Adipocyte (in vitro differentiated cells): ENCODE data around the gene SLC35D1.
"Not testable (repeated sequence)": the region's sequence is repeated elsewhere in the genome, so short reads cannot be mapped to it uniquely, and the experiment has no call there.

ENCODE experiments used
- DNase-seq: peaks from one replicate; pipeline ENCODE4 v3.0.0-alpha.2; 2015; ENCODE audit warnings: low read depth
- H3K27me3 ChIP-seq: replicated peaks from 2 replicates; pipeline ENCODE4 v1.7.0; 2013; ENCODE audit warnings: mild to moderate bottlenecking, low read length, moderate library complexity; ENCODE audit not compliant: control insufficient read depth, insufficient read depth
- H3K36me3 ChIP-seq: 2 replicates; pipeline ENCODE4 v1.7.0; 2013; ENCODE audit warnings: low read length, mild to moderate bottlenecking, moderate library complexity; ENCODE audit not compliant: control insufficient read depth, insufficient read depth, severe bottlenecking
- H3K4me1 ChIP-seq: 2 replicates; pipeline ENCODE4 v1.7.0; 2013; ENCODE audit warnings: mild to moderate bottlenecking, low read length, moderate library complexity; ENCODE audit not compliant: control insufficient read depth, insufficient read depth
- H3K4me3 ChIP-seq: 2 replicates; pipeline ENCODE4 v1.7.0; 2013; ENCODE audit warnings: mild to moderate bottlenecking, low read length, moderate library complexity
- H3K9ac ChIP-seq: 2 replicates; pipeline ENCODE4 v1.7.0; 2013; ENCODE audit warnings: mild to moderate bottlenecking, low read length, moderate library complexity
- H3K9me3 ChIP-seq: 2 replicates; pipeline ENCODE4 v1.7.0; 2013; ENCODE audit warnings: mild to moderate bottlenecking, low read length, moderate library complexity; ENCODE audit not compliant: control insufficient read depth

Gene SLC35D1

DNA sequence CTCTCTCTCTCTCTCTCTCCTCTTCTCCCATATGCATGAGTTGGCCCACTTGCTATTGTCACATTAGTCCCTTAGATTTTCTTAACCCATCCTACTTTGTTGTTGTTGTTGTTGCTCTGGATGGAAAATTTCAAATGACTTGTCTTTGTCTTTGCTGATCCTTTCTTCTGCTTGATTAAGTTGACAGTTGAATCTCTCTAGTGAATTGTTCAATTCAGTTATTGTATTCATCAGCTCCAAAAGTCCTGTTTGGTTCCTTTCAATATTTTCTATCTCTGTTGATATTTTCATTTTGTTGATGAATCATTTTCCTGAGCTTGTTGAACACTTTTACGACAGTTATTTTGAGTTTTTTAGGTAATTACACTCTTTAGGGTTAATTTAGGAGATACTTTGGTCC is 18.8 kb upstream of the SLC35D1 start:
- DNase-seq = no peak
- no peaks in the 10 kb centered on the region for H3K36me3 ChIP-seq
- no peaks in the 10 kb centered on the region for H3K27me3 ChIP-seq
- H3K9ac ChIP-seq = no peak overlapping the region
- H3K9me3 ChIP-seq = peaks cover 9% of the 10 kb centered on the region
- no peak overlapping the region for H3K4me3 ChIP-seq
- no peaks in the 10 kb centered on the region for H3K4me1 ChIP-seq

DNA sequence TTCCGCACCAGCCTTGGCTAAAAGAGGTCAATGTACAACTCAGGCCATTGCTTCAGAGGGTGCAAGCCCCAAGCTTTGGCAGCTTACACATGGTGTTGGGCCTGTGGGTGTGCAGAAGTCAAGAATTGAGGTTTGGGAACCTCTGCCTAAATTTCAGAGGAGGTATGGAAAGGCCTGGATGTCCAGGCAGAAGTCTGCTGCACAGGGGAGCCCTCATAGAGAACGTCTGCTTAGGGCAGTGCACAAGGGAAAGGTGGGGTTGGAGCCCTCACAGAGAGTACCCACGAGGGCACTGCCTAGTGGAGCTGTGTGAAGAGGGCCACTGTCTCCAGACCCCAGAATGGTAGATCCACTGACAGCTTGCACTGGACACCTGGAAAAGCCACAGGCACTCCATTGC is 13.7 kb upstream of the SLC35D1 start:
- H3K9me3 ChIP-seq, H3K36me3 ChIP-seq, H3K27me3 ChIP-seq, H3K9ac ChIP-seq, H3K4me1 ChIP-seq, DNase-seq, H3K4me3 ChIP-seq: not testable (repeated sequence)

DNA sequence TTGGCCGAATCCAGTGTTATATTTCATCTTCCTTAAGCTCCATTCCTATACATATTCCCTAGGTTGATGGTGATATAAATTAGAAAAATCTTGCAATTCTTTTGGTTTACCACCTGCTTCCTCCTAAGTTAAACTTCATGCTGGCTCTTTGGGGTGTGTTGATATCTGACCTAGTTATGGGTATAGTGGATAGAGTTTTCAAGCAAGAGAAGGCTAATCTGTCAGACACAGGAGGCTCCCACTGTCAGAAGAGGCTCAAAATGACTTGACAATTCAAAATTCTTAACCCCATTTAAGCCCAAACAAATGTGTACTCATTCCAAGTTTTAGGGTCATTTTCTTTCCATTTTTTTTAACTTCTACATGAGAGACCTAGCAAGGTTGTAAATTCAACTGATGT is 8.5 kb upstream of the SLC35D1 start:
- H3K36me3 ChIP-seq = no peaks in the 10 kb centered on the region
- no peaks in the 10 kb centered on the region for H3K27me3 ChIP-seq
- DNase-seq = no peak
- peaks cover 28% of the 10 kb centered on the region for H3K4me1 ChIP-seq
- H3K9me3 ChIP-seq = no peaks in the 10 kb centered on the region
- H3K9ac ChIP-seq = no peak overlapping the region
- no peak overlapping the region for H3K4me3 ChIP-seq

DNA sequence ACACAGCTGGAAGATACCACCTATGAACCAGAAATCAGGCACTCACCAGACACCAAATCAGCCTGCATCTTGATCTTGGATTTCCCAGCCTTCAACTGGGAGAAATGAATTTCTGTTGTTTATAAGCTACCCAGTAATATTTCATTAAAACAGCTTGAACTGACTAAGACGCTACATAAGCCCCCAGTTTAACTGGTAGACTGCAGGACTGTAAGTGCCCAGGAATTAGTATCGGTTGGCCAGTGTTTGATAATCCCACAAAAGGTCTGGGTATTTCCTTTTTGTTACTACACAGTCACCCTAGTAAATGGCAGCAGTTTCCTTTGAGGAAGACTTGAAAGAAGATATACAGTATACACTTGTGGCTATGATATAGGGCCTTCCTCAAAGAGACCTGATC is 7.3 kb upstream of the SLC35D1 start:
- peaks cover 28% of the 10 kb centered on the region for H3K4me1 ChIP-seq
- no peaks in the 10 kb centered on the region for H3K9me3 ChIP-seq
- no peak overlapping the region for H3K9ac ChIP-seq
- H3K36me3 ChIP-seq = no peaks in the 10 kb centered on the region
- H3K27me3 ChIP-seq = no peaks in the 10 kb centered on the region
- no peak for DNase-seq
- H3K4me3 ChIP-seq = no peak overlapping the region

DNA sequence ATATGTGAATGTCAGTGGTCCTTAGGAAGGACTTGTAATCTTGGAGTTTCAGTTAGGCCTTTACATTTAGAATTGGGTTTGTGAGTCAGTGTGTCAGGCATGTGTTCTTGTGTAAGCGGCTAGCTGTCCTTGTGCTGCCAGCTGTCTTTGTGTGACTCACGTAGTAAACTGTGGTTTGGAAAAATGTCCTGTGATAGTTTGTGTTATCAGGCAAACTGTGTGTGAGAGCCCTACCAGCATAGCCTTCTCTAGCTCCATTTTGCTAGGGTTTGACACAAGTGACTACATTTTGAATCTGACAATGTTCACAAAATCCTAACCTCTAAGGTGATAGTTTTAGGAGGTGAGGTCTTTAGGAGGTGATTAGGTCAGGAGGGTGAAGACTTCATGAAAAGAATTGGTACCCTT is 6.9 kb upstream of the SLC35D1 start:
- peak; percentile 97 for DNase-seq
- peaks cover 28% of the 10 kb centered on the region for H3K4me1 ChIP-seq
- no peaks in the 10 kb centered on the region for H3K9me3 ChIP-seq
- no peak overlapping the region for H3K4me3 ChIP-seq
- H3K9ac ChIP-seq = no peak overlapping the region
- no peaks in the 10 kb centered on the region for H3K36me3 ChIP-seq
- H3K27me3 ChIP-seq = no peaks in the 10 kb centered on the region

DNA sequence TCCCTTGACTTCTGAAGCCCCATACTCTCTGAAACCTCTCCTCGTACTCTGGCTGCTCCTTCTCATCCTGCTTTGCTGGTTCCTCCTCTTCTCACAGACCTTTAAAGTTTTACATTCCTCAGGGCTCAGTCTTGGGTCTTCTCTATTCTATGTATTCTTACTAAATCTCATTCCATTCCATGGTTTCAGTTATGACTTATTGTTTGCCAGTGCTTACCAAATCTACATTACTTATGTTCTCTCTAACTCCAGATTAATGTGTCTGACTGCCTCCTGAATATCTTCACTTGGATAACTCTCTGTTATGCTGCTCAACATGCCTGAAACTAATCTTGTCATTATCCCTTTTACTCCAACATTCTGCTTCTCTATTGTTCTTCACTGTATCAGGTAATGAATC is 5.4 kb upstream of the SLC35D1 start:
- Histone ChIP-seq H3K4me3 (no peak overlapping the region), H3K27me3 (no peaks in the 10 kb centered on the region), H3K36me3 (no peaks in the 10 kb centered on the region), H3K9me3 (no peaks in the 10 kb centered on the region), H3K9ac (no peak overlapping the region), H3K4me1 (peaks cover 28% of the 10 kb centered on the region)
- peak; percentile 54 for DNase-seq

DNA sequence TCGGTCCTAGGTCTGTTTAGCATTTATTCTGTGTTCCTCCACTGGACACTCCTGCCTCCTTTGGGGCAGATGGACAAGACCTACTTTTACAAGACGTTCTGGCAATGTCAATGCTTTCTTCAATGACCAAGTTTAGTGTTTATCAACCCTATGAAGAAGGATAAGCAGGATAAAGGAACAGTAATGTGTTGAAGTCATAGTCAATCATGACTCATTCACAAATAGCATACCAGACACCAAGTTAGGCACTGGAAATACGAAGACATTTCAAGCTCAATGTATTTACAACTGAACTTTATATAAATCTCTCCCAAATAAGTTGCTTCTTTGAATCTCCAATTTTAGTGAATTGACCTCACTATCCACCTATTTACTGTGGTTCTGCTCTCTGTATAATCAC is 4.8 kb upstream of the SLC35D1 start:
- Histone ChIP-seq H3K9ac (no peak overlapping the region), H3K4me1 (peaks cover 28% of the 10 kb centered on the region), H3K27me3 (no peaks in the 10 kb centered on the region), H3K9me3 (no peaks in the 10 kb centered on the region), H3K36me3 (no peaks in the 10 kb centered on the region), H3K4me3 (no peak overlapping the region)
- no peak for DNase-seq

DNA sequence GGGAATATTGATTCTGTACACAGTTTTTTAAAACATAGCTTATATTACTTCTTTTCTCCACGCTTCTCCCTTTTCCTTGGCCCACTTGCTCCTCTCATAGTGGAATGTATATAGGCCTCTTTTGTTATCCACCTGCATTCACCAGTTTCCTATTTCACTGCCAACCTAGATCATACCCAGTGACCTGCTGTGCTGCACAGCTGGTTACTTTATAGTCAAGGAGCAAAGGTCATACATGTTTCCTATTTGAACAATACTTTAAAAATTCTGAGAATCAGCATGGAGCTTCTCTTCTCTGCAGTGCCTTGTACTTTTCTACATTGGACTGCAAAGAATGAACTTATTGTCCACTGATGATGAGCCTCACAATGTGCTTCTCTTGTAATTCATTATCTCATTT is 4.3 kb upstream of the SLC35D1 start:
- no peak overlapping the region for H3K9ac ChIP-seq
- no peaks in the 10 kb centered on the region for H3K27me3 ChIP-seq
- H3K4me3 ChIP-seq = no peak overlapping the region

DNA sequence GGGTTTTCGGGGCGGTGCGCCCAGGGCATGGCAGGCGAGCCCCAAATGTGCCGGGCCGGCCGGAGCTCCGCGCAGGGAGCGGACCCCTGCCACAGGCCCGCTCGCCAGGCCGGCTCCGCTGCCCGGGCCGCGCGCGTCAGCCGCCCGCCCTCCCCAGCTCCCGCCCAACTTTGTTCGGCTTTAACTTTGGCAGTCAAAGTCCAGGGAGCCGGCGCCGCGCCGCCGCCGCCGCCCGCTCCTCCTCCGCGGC is 488 bp downstream of the SLC35D1 start:
- Histone ChIP-seq H3K4me3 (peak overlapping the region; percentile 95), H3K27me3 (no peaks in the 10 kb centered on the region), H3K9ac (peak overlapping the region; percentile 90), H3K4me1 (peaks cover 17% of the 10 kb centered on the region), H3K36me3 (peaks cover 18% of the 10 kb centered on the region), H3K9me3 (no peaks in the 10 kb centered on the region)
- DNase-seq = peak; percentile 80

More for the DNA sequence above, 4.3 kb upstream of the SLC35D1 start:
- Histone ChIP-seq H3K9me3 (no peaks in the 10 kb centered on the region), H3K4me1 (peaks cover 28% of the 10 kb centered on the region), H3K36me3 (no peaks in the 10 kb centered on the region)
- no peak for DNase-seq

DNA sequence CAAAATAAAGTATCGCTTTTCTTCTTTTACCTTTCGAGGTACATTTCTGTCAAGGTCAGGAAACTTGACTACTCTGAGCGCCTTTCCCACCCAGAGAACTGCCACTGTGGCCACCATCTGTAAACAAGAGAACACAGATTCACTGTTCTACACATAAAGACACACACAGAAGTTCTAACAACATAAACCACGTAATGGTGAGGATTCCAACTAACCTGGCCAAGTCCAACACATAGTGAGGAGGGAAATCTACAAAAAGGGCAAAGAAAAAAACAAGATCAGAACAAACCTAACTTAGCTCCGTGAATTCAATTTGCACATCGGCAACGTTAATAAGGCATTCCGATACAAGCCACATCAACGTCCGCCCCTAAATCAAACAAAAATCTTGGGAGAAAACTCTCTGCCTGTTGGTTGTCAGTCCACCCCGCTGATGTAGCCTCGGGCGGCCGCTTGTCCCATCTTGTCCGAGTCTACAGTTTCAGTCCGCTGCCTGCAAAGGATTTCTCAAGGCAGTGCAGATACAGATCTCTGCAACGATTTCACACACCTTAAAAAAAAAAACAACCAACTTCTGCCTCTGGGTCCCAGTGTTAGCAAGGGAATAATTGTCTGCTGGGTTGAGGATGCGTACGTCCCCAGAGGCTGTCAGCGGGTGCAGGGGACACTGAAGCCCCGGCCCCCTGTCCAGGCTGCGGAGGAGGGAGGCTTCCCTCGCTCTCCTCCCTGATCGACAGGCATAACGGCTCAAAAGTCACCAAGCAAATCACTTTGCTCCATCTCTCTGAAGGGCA is 1.0 kb downstream of the SLC35D1 start:
- Histone ChIP-seq H3K9ac (peak overlapping the region; percentile 90), H3K9me3 (no peaks in the 10 kb centered on the region), H3K4me3 (peak overlapping the region; percentile 95), H3K36me3 (peaks cover 23% of the 10 kb centered on the region), H3K27me3 (no peaks in the 10 kb centered on the region), H3K4me1 (peaks cover 17% of the 10 kb centered on the region)
- DNase-seq = peak; percentile 85

DNA sequence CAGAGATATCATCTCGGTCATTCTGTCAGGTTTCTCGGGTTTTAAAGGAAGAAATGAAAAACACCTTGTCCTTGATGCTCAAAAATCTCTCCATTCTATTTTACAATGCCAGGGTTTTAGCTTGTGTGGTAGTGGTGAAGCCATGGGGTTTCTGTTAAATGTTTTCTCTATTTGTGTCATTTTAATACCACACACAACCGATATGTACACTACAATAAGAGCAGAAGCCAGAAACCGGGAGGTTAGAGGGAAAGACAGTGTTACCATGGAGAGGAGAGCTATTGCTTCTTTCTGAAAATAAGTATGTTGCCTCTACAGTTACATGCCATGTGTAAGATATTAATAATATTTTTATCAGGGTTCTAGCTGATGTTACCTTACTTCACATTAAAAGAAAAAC is 2.8 kb downstream of the SLC35D1 start:
- H3K4me3 ChIP-seq = peak overlapping the region; percentile 95
- peak overlapping the region; percentile 90 for H3K9ac ChIP-seq
- no peaks in the 10 kb centered on the region for H3K27me3 ChIP-seq
- H3K9me3 ChIP-seq = no peaks in the 10 kb centered on the region
- H3K4me1 ChIP-seq = peaks cover 17% of the 10 kb centered on the region
- DNase-seq = no peak
- peaks cover 40% of the 10 kb centered on the region for H3K36me3 ChIP-seq

DNA sequence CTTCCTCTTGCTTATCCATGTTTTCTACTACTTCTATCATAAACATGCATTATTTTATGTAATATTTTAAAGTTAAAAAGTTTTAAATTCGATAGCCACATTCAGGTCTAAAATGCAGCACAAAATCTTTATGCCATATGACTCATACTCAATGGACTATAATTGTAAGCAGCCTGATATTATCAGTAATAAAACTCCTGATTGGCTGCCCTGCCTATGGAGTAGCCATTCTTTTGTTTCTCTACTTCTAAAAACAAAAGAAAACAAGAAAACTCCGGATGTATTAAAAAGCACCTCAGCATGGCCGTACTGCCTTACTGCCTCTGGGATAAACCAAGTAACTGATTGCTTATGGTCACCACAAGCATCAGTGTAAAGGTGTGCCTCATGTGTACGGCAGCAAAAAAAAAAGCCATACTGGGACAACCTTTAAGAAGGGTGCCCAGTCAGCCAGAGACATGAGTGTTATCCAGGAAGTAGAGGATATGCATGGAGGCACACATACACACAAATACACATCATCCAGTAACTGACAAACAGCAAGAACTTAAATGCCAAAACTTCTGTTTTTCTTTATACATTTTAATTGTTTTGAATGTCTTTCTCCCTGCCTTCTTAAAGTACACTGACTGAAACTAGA is 9.2 kb downstream of the SLC35D1 start:
- Histone ChIP-seq H3K9me3 (no peaks in the 10 kb centered on the region), H3K9ac (no peak overlapping the region), H3K27me3 (no peaks in the 10 kb centered on the region), H3K36me3 (peaks cover 81% of the 10 kb centered on the region), H3K4me3 (no peak overlapping the region), H3K4me1 (peaks cover 16% of the 10 kb centered on the region)
- DNase-seq = no peak
